H9 (cell line): ENCODE measurements around the gene LRIG1. TPM values are rescaled to one million over a fixed set of nuclear protein-coding genes. Genes with fewer than 3 reads are reported as not detected.
A peak's percentile ranks its signal among the peaks of the same experiment; 100 is the strongest.

ENCODE experiments used
- DNase-seq: peaks from one replicate; pipeline ENCODE4 v3.0.0-alpha.2; 2017
- H2AFZ ChIP-seq: one replicate; pipeline ENCODE4 v1.6.1; 2013; ENCODE audit warnings: mild to moderate bottlenecking, low read length, control low read depth, moderate library complexity
- H2AK5ac ChIP-seq: 2 replicates; pipeline ENCODE4 v1.6.1; 2013; ENCODE audit warnings: low read length, control low read depth, mixed read lengths; ENCODE audit not compliant: insufficient read length
- H2BK120ac ChIP-seq: one replicate; pipeline ENCODE4 v1.6.1; 2013; ENCODE audit warnings: low read depth, mild to moderate bottlenecking, low read length, control low read depth, inconsistent platforms; ENCODE audit not compliant: poor library complexity, severe bottlenecking
- H2BK12ac ChIP-seq: 2 replicates; pipeline ENCODE4 v1.6.1; 2013; ENCODE audit warnings: low read length, control low read depth, mixed read lengths, low read depth; ENCODE audit not compliant: insufficient read length
- H2BK15ac ChIP-seq: 2 replicates; pipeline ENCODE4 v1.6.1; 2013; ENCODE audit warnings: low read depth, low read length, control low read depth
- H2BK20ac ChIP-seq: one replicate; pipeline ENCODE4 v1.6.1; 2013; ENCODE audit warnings: low read depth, mild to moderate bottlenecking, low read length, control low read depth, inconsistent platforms; ENCODE audit not compliant: poor library complexity, severe bottlenecking
- H2BK5ac ChIP-seq: 2 replicates; pipeline ENCODE4 v1.6.1; 2013; ENCODE audit warnings: low read length, control low read depth, mixed read lengths; ENCODE audit not compliant: insufficient read length
- H3K14ac ChIP-seq: 2 replicates; pipeline ENCODE4 v1.6.1; 2013; ENCODE audit warnings: low read length, control low read depth; ENCODE audit not compliant: insufficient read depth
- H3K18ac ChIP-seq: 2 replicates; pipeline ENCODE4 v1.6.1; 2013; ENCODE audit warnings: low read depth, mild to moderate bottlenecking, mixed read lengths, low read length, control low read depth; ENCODE audit not compliant: insufficient read length
- H3K23ac ChIP-seq: 2 replicates; pipeline ENCODE4 v1.6.1; 2013; ENCODE audit warnings: low read length, control low read depth, mixed read lengths, low read depth; ENCODE audit not compliant: insufficient read length
- H3K23me2 ChIP-seq: 2 replicates; pipeline ENCODE4 v1.6.1; 2013; ENCODE audit warnings: low read depth, mild to moderate bottlenecking, mixed read lengths, low read length, control low read depth; ENCODE audit not compliant: insufficient read length, poor library complexity, severe bottlenecking
- H3K27ac ChIP-seq: 2 replicates; pipeline ENCODE4 v1.5.1; 2013; ENCODE audit warnings: low read length, control low read depth, mixed read lengths, low read depth; ENCODE audit not compliant: insufficient read length
- H3K27me3 ChIP-seq: 2 replicates; pipeline ENCODE4 v1.6.1; 2013; ENCODE audit warnings: low read length, control low read depth, inconsistent platforms; ENCODE audit not compliant: insufficient read depth
- H3K4ac ChIP-seq: 2 replicates; pipeline ENCODE4 v1.6.1; 2013; ENCODE audit warnings: low read depth, mild to moderate bottlenecking, control low read depth, inconsistent platforms, low read length, moderate library complexity
- H3K4me1 ChIP-seq: 2 replicates; pipeline ENCODE4 v1.6.1; 2013; ENCODE audit warnings: low read length, control low read depth, inconsistent platforms; ENCODE audit not compliant: insufficient read depth
- H3K4me2 ChIP-seq: 2 replicates; pipeline ENCODE4 v1.6.1; 2013; ENCODE audit warnings: low read length, control low read depth, mixed read lengths; ENCODE audit not compliant: insufficient read length, insufficient read depth
- H3K56ac ChIP-seq: 2 replicates; pipeline ENCODE4 v1.6.1; 2013; ENCODE audit warnings: low read depth, mild to moderate bottlenecking, mixed read lengths, low read length, control low read depth; ENCODE audit not compliant: insufficient read length
- H3K79me1 ChIP-seq: 2 replicates; pipeline ENCODE4 v1.6.1; 2013; ENCODE audit warnings: low read depth, mild to moderate bottlenecking, moderate library complexity, low read length, control low read depth, inconsistent platforms; ENCODE audit not compliant: insufficient read depth, poor library complexity, severe bottlenecking
- H3K79me2 ChIP-seq: 2 replicates; pipeline ENCODE4 v1.6.1; 2013; ENCODE audit warnings: low read length, control low read depth, inconsistent platforms; ENCODE audit not compliant: insufficient read depth
- H3K9ac ChIP-seq: 2 replicates; pipeline ENCODE4 v1.6.1; 2013; ENCODE audit warnings: low read length, control low read depth, mixed read lengths; ENCODE audit not compliant: insufficient read length; ENCODE audit errors: extremely low read depth
- H3K9me3 ChIP-seq: one replicate; pipeline ENCODE4 v1.6.1; 2013; ENCODE audit warnings: low read depth, low read length, inconsistent platforms; ENCODE audit not compliant: control insufficient read depth
- H3T11ph ChIP-seq: one replicate; pipeline ENCODE4 v1.6.1; 2013; ENCODE audit warnings: mild to moderate bottlenecking, low read length, control low read depth, inconsistent platforms
- H4K20me1 ChIP-seq: one replicate; pipeline ENCODE4 v1.6.1; 2013; ENCODE audit not compliant: control insufficient read depth, insufficient read length, insufficient read depth
- H4K5ac ChIP-seq: 2 replicates; pipeline ENCODE4 v1.6.1; 2013; ENCODE audit warnings: low read depth, mild to moderate bottlenecking, mixed read lengths, low read length, control low read depth; ENCODE audit not compliant: insufficient read length
- H4K8ac ChIP-seq: replicated peaks from 2 replicates; pipeline ENCODE4 v1.6.1; 2013; ENCODE audit warnings: low read length, control low read depth, mixed read lengths, low read depth; ENCODE audit not compliant: insufficient read length
- H4K91ac ChIP-seq: 2 replicates; pipeline ENCODE4 v1.6.1; 2013; ENCODE audit warnings: low read depth, mild to moderate bottlenecking, moderate library complexity, mixed read lengths, low read length, control low read depth; ENCODE audit not compliant: insufficient read length
- H3K27ac Mint-ChIP-seq, 3 experiments: 2 replicates in 2 of 3; 3 replicates in 1 of 3; pipeline ENCODE4 v1.8.0; 2020 to 2021; ENCODE audit warnings: mixed read lengths in 3 of 3, mild to moderate bottlenecking in 1 of 3, moderate library complexity in 1 of 3
- H3K27me3 Mint-ChIP-seq: 2 replicates; pipeline ENCODE4 v1.8.0; 2021; ENCODE audit warnings: low read depth, mild to moderate bottlenecking, moderate library complexity, mixed read lengths
- H3K36me3 Mint-ChIP-seq, 3 experiments: 2 replicates in 2 of 3; 3 replicates in 1 of 3; pipeline ENCODE4 v1.8.0; 2020 to 2021; ENCODE audit warnings: low read depth in 3 of 3, mixed read lengths in 3 of 3; ENCODE audit not compliant: insufficient read depth in 1 of 3
- H3K4me1 Mint-ChIP-seq, 2 experiments: 2 replicates each; pipeline ENCODE4 v1.8.0; 2020; ENCODE audit warnings: mixed read lengths in 2 of 2
- H3K4me3 Mint-ChIP-seq, 2 experiments: 2 replicates in 1 of 2; 3 replicates in 1 of 2; pipeline ENCODE4 v1.8.0; 2020 to 2021; ENCODE audit warnings: mild to moderate bottlenecking in 2 of 2, mixed read lengths in 2 of 2, moderate library complexity in 1 of 2
- H3K9me3 Mint-ChIP-seq, 2 experiments: 2 replicates in 1 of 2; 3 replicates in 1 of 2; pipeline ENCODE4 v1.8.0; 2020; ENCODE audit warnings: mild to moderate bottlenecking in 2 of 2, mixed read lengths in 2 of 2, moderate library complexity in 1 of 2
- WGBS: extraction: QIAGEN DNeasy Blood & Tissue Kit; methylation state at CpG from one replicate; pipeline ENCODE4 v1.1.7; 2013; ENCODE audit warnings: missing lambda C conversion rate, low lambda C conversion rate, mixed read lengths; ENCODE audit not compliant: insufficient read length; ENCODE audit errors: extremely low coverage; 5-methylcytosine and 5-hydroxymethylcytosine counted together
- total RNA-seq: library from RNA; stranded (reverse); gene quantifications from 2 replicates; pipeline ENCODE4 v1.2.1, GENCODE V29; 2021
- TF ChIP-seq, protein P1 (sequence below): fragments of 200-600 bp; sonication (generic); conservative IDR thresholded peaks from 3 replicates; pipeline ENCODE4 v1.8.0; 2021; ENCODE audit warnings: antibody characterized with exemption, mild to moderate bottlenecking

Gene LRIG1
- total RNA-seq, 1 experiment from 2014 or later, result 70.3 TPM

DNA sequence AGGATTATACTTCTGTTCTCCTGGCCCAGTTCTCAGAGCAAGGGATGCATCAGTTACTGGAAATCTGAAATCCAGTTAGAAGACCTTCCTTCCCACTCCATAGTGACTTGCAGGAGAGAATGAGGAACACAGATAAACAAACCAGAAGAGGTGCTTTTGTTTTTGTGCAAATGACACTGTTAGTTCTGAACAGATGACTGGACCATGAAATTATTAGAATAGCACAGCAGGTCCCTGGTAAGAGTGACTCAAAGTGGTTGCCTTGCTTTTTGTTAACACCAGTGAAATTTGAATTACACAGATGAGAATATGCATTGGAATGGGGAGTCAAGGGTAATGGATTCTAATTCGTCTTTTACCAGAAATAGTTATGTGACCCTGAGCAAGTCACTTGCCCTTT is 30.4 kb upstream of the LRIG1 start:
- WGBS, result no CpG with 5 or more reads among the region's 1 CpG
- H2BK20ac ChIP-seq, result no peak overlapping the region
- H3K23me2 ChIP-seq, result no peaks in the 10 kb centered on the region

More for the DNA sequence above, 30.4 kb upstream of the LRIG1 start:
- Histone ChIP-seq H2BK120ac (no peak overlapping the region), H3T11ph (no peak overlapping the region), H3K4ac (no peak overlapping the region), H3K56ac (no peak overlapping the region), H3K9ac (no peak overlapping the region), H2BK12ac (no peak overlapping the region), H4K20me1 (no peaks in the 10 kb centered on the region), H2BK5ac (no peak overlapping the region), H3K4me1 (peaks cover 10% of the 10 kb centered on the region), H2AFZ (no peak overlapping the region), H3K79me2 (no peaks in the 10 kb centered on the region), H3K79me1 (no peaks in the 10 kb centered on the region), H3K18ac (no peak overlapping the region), H4K8ac (no peak overlapping the region), H3K14ac (no peak overlapping the region), H4K5ac (no peak overlapping the region), H3K4me2 (peak overlapping the region; percentile 5), H4K91ac (no peak overlapping the region), H3K9me3 (no peaks in the 10 kb centered on the region), H3K27me3 (no peaks in the 10 kb centered on the region), H3K27ac (no peak overlapping the region), H2AK5ac (no peak overlapping the region), H2BK15ac (no peak overlapping the region), H3K23ac (no peak overlapping the region)
- Mint-ChIP-seq H3K4me1 (peaks cover 48 to 61% of the 10 kb centered on the region in 2 experiments), H3K9me3 (peaks cover 0 to 5% of the 10 kb centered on the region in 2 experiments; a peak in 2 of 5 replicates), H3K36me3 (peaks cover 0 to 13% (median 0%) of the 10 kb centered on the region in 3 experiments; a peak in 2 of 7 replicates), H3K27me3 (peaks cover 19% of the 10 kb centered on the region), H3K27ac (peak overlapping the region in 2 of 3 experiments; percentile 88 to 97; a peak in 5 of 7 replicates), H3K4me3 (no peak overlapping the region; a peak in 1 of 5 replicates)
- TF ChIP-seq, protein P1, sequence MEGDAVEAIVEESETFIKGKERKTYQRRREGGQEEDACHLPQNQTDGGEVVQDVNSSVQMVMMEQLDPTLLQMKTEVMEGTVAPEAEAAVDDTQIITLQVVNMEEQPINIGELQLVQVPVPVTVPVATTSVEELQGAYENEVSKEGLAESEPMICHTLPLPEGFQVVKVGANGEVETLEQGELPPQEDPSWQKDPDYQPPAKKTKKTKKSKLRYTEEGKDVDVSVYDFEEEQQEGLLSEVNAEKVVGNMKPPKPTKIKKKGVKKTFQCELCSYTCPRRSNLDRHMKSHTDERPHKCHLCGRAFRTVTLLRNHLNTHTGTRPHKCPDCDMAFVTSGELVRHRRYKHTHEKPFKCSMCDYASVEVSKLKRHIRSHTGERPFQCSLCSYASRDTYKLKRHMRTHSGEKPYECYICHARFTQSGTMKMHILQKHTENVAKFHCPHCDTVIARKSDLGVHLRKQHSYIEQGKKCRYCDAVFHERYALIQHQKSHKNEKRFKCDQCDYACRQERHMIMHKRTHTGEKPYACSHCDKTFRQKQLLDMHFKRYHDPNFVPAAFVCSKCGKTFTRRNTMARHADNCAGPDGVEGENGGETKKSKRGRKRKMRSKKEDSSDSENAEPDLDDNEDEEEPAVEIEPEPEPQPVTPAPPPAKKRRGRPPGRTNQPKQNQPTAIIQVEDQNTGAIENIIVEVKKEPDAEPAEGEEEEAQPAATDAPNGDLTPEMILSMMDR, result no peak
- no peak for DNase-seq
